Cerebellar nuclear complex (tissue), 1 donor: ENCODE data around the gene GDE1.

ENCODE experiments used
- DNase-seq, 2 experiments: peaks; one replicate each; lab custom pipeline; 2025; lab: John Stamatoyannopoulos, UW

Gene GDE1

GRCh38 chr16:19486051-19486450, 35.8 kb downstream of the GDE1 start:
- no peak for DNase-seq

- no peak for DNase-seq
Measured at GRCh38 chr16:19485611-19486010, 36.3 kb downstream of the GDE1 start.

- DNase-seq, result no peak
Measured at GRCh38 chr16:19484096-19484495, 37.8 kb downstream of the GDE1 start.

GRCh38 chr16:19482291-19482690, 39.6 kb downstream of the GDE1 start:
- no peak for DNase-seq

- no peak for DNase-seq
Measured at GRCh38 chr16:19481769-19482168, 40.1 kb downstream of the GDE1 start.

GRCh38 chr16:19481296-19481695, 40.6 kb downstream of the GDE1 start:
- no peak for DNase-seq

- no peak for DNase-seq
Measured at GRCh38 chr16:19479302-19479721, 42.6 kb downstream of the GDE1 start.

GRCh38 chr16:19478505-19478904, 43.4 kb downstream of the GDE1 start:
- no peak for DNase-seq

GRCh38 chr16:19474617-19475016, 47.3 kb downstream of the GDE1 start:
- DNase-seq, result no peak

- DNase-seq, result no peak
Measured at GRCh38 chr16:19472482-19472881, 49.4 kb downstream of the GDE1 start.

- DNase-seq, result no peak
Measured at GRCh38 chr16:19468300-19468699, 53.6 kb downstream of the GDE1 start.

GRCh38 chr16:19463468-19464315, 58.2 kb downstream of the GDE1 start:
- DNase-seq, result no peak

GRCh38 chr16:19460397-19460796, 61.5 kb downstream of the GDE1 start:
- no peak for DNase-seq

GRCh38 chr16:19458722-19459379, 63.0 kb downstream of the GDE1 start:
- no peak for DNase-seq
